Testis (tissue), 3 donors: Measurements from ENCODE around the gene SHOC2. TPM values are rescaled to one million over a fixed set of nuclear protein-coding genes. Genes with fewer than 3 reads are reported as not detected.

Experiments
- DNase-seq: peaks from one replicate; pipeline ENCODE4 v3.0.0-alpha.2; 2019
- H3K27ac ChIP-seq, 2 donors: fragments of 200-600 bp; sonication (generic); one replicate each; pipeline ENCODE4 v1.5.1; 2019
- H3K27me3 ChIP-seq: fragments of 200-600 bp; sonication (generic); one replicate; pipeline ENCODE4 v1.5.1; 2019
- H3K36me3 ChIP-seq: fragments of 200-600 bp; sonication (generic); one replicate; pipeline ENCODE4 v1.5.1; 2017; ENCODE audit warnings: low read depth; ENCODE audit errors: missing control alignments
- H3K4me1 ChIP-seq: fragments of 200-600 bp; sonication (generic); one replicate; pipeline ENCODE4 v1.5.1; 2019
- H3K4me3 ChIP-seq, 2 donors: fragments of 200-600 bp; sonication (generic); one replicate each; pipeline ENCODE4 v1.5.1; 2017 to 2019
- H3K9me3 ChIP-seq: fragments of 200-600 bp; sonication (generic); one replicate; pipeline ENCODE4 v1.5.1; 2017
- CTCF ChIP-seq, 3 experiments: fragments of 450-650 bp in 2 of 3; fragments of 200-600 bp in 1 of 3; sonication (generic) in 1 of 3; IDR thresholded peaks; one replicate each; pipeline ENCODE4 v1.5.1; 2016 to 2019; ENCODE audit warnings: antibody characterized with exemption in 3 of 3, mild to moderate bottlenecking in 2 of 3, moderate library complexity in 1 of 3
- POLR2A ChIP-seq: fragments of 450-650 bp; IDR thresholded peaks from one replicate; pipeline ENCODE4 v1.6.1; 2017; ENCODE audit warnings: antibody characterized with exemption, mild to moderate bottlenecking, moderate library complexity
- WGBS, 2 donors: methylation state at CpG; one replicate each; pipeline ENCODE4 v1.1.5; 2018; 5-methylcytosine and 5-hydroxymethylcytosine counted together
- intact Hi-C: fragments of 100-400 bp; cut with DNase I; formaldehyde crosslinking; loops from one replicate; pipeline ENCODE4 v1.15.1; 2023; ENCODE audit warnings: low total_unique reads
- polyA plus RNA-seq: library from polyadenylated mRNA; stranded (reverse); fragments of 350-450 nt; fragmentation: Illumina TruSeq; extraction: RNeasy Lipid Tissue Mini Kit (QIAGEN cat#74804); gene quantifications from one replicate; pipeline ENCODE4 v1.2.3, GENCODE V29; 2014; ENCODE audit warnings: low read depth, low replicate concordance; ENCODE audit not compliant: insufficient read depth
- total RNA-seq, 2 donors: library from RNA; depleted of rRNA; stranded (reverse); fragments of >200 nt; gene quantifications; one replicate each; pipeline ENCODE4 v1.2.3, GENCODE V29; 2016

The SHOC2 gene
- total and polyA plus RNA-seq, 3 donors from 2014 or later, result 61.5 to 104 (median 91.1) TPM

DNA sequence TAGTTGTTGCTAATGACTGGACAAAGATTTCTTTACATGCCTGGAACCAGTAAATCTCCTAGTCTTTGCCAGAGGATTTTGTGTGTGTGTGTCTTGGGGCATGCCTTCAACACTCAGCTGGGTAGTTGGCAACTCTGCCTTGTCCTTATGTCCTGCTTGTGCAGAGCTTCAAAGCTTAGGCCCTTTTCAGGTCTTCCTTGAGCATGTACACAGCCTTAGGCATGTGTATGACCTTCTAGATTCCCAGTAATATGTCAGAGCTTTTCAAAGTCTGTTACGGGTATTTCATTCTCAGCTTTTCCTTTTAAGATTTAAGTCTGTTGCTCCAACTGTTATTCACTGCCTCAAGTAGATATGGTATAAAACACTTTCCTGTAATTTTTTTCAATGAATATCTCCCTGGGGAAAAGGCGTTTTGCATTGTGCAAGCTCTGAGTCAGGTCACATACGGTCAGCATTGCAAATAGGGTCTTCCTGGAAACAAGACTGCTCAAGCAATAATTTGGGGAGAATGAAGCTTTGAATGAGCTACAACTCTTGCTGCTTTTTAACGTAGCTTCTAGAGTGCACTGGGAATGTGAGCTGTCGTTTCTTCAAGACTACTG lies 25.5 kb downstream of the SHOC2 start:
- TF ChIP-seq POLR2A, result no peak
- TF ChIP-seq CTCF (IDR thresholded peaks at IDR 0.05), result no peak
- Histone ChIP-seq H3K4me3 (no peak overlapping the region), H3K27me3 (no peaks in the 10 kb centered on the region), H3K27ac (no peak overlapping the region), H3K9me3 (no peaks in the 10 kb centered on the region), H3K4me1 (no peaks in the 10 kb centered on the region), H3K36me3 (no peaks in the 10 kb centered on the region)
- WGBS, 2 donors, result 69 to 75% methylated on average over 5 of the region's 5 CpGs
- intact Hi-C loops, result no loop called here
- no peak for DNase-seq

DNA sequence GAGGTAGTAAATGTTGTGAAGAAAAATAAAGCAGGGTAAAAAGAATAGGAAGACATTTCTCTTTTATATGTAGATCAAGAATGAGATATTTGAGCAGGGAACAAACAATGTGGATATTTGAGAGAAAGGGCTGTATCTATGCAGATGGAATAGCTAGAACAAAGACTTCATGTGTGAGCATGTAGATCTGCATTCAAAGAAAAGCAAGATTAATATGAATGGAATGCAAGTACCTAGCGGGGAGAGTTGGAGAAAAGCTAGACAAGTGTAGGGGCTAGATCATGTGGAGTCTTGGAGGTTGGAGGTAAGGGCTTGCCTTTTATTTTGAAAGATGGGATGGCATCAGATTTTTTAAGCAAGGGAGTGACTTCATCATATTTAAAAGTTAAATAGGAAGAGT lies 27.1 kb downstream of the SHOC2 start:
- intact Hi-C loops, result no loop called here
- H3K4me3 ChIP-seq, result no peak overlapping the region
- DNase-seq, result no peak
- TF ChIP-seq POLR2A (no peak), CTCF (IDR thresholded peaks at IDR 0.05) (no peak)
- no peaks in the 10 kb centered on the region for H3K9me3 ChIP-seq
- H3K36me3 ChIP-seq, result no peaks in the 10 kb centered on the region
- H3K27ac ChIP-seq, result no peak overlapping the region
- H3K4me1 ChIP-seq, result no peaks in the 10 kb centered on the region
- H3K27me3 ChIP-seq, result no peaks in the 10 kb centered on the region
- WGBS, 2 donors, result 92 to 95% methylated on average over 1 of the region's 1 CpG

DNA sequence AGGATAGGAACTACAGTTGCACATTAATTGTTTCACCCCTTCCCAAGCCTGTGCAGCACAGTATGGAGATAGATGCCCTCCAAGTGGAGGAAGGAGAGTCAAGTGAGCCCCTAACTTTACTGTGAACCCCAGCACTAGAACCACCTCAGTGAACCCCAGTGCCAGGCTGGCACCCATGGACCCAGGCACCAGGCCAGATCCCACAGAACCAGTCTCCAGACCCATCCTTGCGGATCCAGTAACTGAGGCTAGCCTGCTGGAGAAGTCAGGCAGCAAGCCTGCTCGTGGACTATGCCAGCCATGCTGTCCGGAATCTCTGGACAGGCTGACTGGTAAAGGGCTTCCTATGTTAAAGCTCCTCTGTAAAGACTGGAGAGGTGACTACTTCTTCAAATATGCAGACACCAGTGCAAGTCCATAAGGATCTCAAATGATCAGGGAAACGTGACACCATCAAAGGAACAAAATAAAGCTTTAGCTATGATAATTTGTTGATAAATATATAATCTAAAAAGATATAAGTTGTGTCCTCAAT lies 27.7 kb downstream of the SHOC2 start:
- DNase-seq, result no peak
- no peaks in the 10 kb centered on the region for H3K4me1 ChIP-seq
- TF ChIP-seq CTCF (IDR thresholded peaks at IDR 0.05) (no peak), POLR2A (no peak)
- H3K27me3 ChIP-seq, result no peaks in the 10 kb centered on the region
- no peak overlapping the region for H3K4me3 ChIP-seq
- H3K9me3 ChIP-seq, result no peaks in the 10 kb centered on the region
- peaks cover 2% of the 10 kb centered on the region for H3K36me3 ChIP-seq
- intact Hi-C loops, result no loop called here
- 70 to 71% methylated on average over 4 of the region's 4 CpGs for WGBS, 2 donors
- H3K27ac ChIP-seq, result no peak overlapping the region

DNA sequence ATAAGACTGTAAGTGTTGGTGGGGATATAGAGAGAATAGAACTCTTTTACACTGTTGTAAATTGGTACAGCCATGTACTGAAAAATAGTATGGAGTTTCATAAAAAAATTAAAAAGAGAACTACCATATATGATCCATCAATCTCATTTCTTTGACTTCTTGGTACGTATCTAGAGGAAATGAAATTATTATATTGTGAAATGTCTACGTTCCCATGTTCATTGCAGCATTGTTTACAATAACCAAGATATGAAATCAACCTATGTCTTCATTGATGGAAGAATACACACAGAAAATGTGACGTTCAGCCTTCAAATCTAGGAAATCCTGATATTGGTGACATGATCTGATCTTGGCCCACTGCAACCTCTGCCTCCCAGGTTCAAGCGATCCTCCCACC lies 32.0 kb downstream of the SHOC2 start:
- intact Hi-C loops, result no loop called here
- no peak overlapping the region for H3K27ac ChIP-seq
- peaks cover 2% of the 10 kb centered on the region for H3K36me3 ChIP-seq
- TF ChIP-seq CTCF (IDR thresholded peaks at IDR 0.05) (no peak), POLR2A (no peak)
- H3K27me3 ChIP-seq, result no peaks in the 10 kb centered on the region
- no peak overlapping the region for H3K4me3 ChIP-seq
- no peaks in the 10 kb centered on the region for H3K4me1 ChIP-seq
- no peaks in the 10 kb centered on the region for H3K9me3 ChIP-seq
- no peak for DNase-seq
- WGBS, 2 donors, result 89 to 92% methylated on average over 4 of the region's 4 CpGs

- Histone ChIP-seq H3K4me3 (no peak overlapping the region), H3K9me3 (no peaks in the 10 kb centered on the region), H3K4me1 (peaks cover 5% of the 10 kb centered on the region), H3K27me3 (no peaks in the 10 kb centered on the region), H3K27ac (no peak overlapping the region), H3K36me3 (no peaks in the 10 kb centered on the region)
- TF ChIP-seq POLR2A (no peak), CTCF (IDR thresholded peaks at IDR 0.05) (no peak)
- intact Hi-C loops, result no loop called here
- WGBS, 2 donors, result 51 to 53% methylated on average over 1 of the region's 1 CpG
- no peak for DNase-seq
Measured at GRCh38 chr10:110957606-110958005, 38.2 kb downstream of the SHOC2 start.
